Activated CD8-positive, alpha-beta memory T cell treated with anti-CD3 and anti-CD28 coated beads for 1 hour (primary cell): ENCODE data around the gene PDE6H.

Experiments used
- DNase-seq, 2 donors: peaks; one replicate each; pipeline ENCODE4 v3.0.0-alpha.2; 2020; ENCODE audit warnings: low read depth in 1 of 2; ENCODE audit errors: extremely low read depth in 1 of 2

PDE6H gene

GRCh38 chr12:14972816-14973215 lies at the start of gene PDE6H:
Gene PDE6H (plus strand): TSS chr12:14973042. CDS start chr12:14978013, 4,971 bp downstream.
- no peak for DNase-seq

GRCh38 chr12:14923944-14924343 lies 48.9 kb upstream of the PDE6H start:
- DNase-seq: no peak

GRCh38 chr12:14924541-14924940 lies 48.3 kb upstream of the PDE6H start:
- no peak for DNase-seq

GRCh38 chr12:14927267-14927666 lies 45.6 kb upstream of the PDE6H start:
- no peak for DNase-seq

- DNase-seq: no peak
Measured at GRCh38 chr12:14928931-14929330, 43.9 kb upstream of the PDE6H start.

- DNase-seq: no peak
Measured at GRCh38 chr12:14930299-14930698, 42.5 kb upstream of the PDE6H start.

- DNase-seq: no peak
Measured at GRCh38 chr12:14931359-14931758, 41.5 kb upstream of the PDE6H start.

- no peak for DNase-seq
Measured at GRCh38 chr12:14931791-14932560, 40.9 kb upstream of the PDE6H start.

- no peak for DNase-seq
Measured at GRCh38 chr12:14934511-14934910, 38.3 kb upstream of the PDE6H start.

GRCh38 chr12:14935031-14935430 lies 37.8 kb upstream of the PDE6H start:
- no peak for DNase-seq

- DNase-seq: no peak
Measured at GRCh38 chr12:14936224-14936861, 36.5 kb upstream of the PDE6H start.

GRCh38 chr12:14937014-14937413 lies 35.8 kb upstream of the PDE6H start:
- no peak for DNase-seq

- no peak for DNase-seq
Measured at GRCh38 chr12:14937689-14938088, 35.2 kb upstream of the PDE6H start.

- DNase-seq: no peak
Measured at GRCh38 chr12:14938301-14938700, 34.5 kb upstream of the PDE6H start, which contains the start of gene ERP27. Gene ERP27 (minus strand): TSS chr12:14938537. CDS start chr12:14938508, 29 bp downstream.

GRCh38 chr12:14941369-14941768 lies 31.5 kb upstream of the PDE6H start:
- DNase-seq: no peak

GRCh38 chr12:14942196-14942931 lies 30.5 kb upstream of the PDE6H start:
- no peak for DNase-seq

GRCh38 chr12:14946162-14946561 lies 26.7 kb upstream of the PDE6H start:
- no peak for DNase-seq

GRCh38 chr12:14946861-14947260 lies 26.0 kb upstream of the PDE6H start:
- DNase-seq: no peak

GRCh38 chr12:14948672-14949071 lies 24.2 kb upstream of the PDE6H start:
- DNase-seq: no peak

- DNase-seq: no peak
Measured at GRCh38 chr12:14949631-14950030, 23.2 kb upstream of the PDE6H start.

- DNase-seq: no peak
Measured at GRCh38 chr12:14950421-14950820, 22.4 kb upstream of the PDE6H start.
